ENCODE results near the gene SLC35C1.

Gene SLC35C1

DNA sequence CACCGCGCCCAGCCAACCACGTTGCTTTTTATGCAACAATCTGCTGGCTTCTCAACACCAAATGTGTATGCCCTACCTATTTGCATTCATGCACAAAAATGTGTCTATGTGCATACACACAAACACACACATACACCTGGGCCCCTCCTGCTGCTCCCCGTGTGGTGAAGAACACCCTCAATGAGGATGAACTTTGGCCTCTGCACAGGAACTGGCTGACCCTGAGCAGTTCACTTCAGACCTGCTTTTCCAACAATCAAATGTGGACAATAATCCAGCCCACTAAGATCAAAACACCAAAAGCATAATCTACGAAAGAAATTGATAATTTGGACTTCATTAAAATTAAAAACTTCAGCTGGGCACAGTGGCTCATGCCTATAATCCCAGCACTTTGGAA lies 25.3 kb upstream of the SLC35C1 start:
- DNase-seq (ENCODE audit: low read depth) = no peak
- H3K4me3 ChIP-seq (ENCODE audit: low read depth, low read length) = no peak overlapping the region

DNA sequence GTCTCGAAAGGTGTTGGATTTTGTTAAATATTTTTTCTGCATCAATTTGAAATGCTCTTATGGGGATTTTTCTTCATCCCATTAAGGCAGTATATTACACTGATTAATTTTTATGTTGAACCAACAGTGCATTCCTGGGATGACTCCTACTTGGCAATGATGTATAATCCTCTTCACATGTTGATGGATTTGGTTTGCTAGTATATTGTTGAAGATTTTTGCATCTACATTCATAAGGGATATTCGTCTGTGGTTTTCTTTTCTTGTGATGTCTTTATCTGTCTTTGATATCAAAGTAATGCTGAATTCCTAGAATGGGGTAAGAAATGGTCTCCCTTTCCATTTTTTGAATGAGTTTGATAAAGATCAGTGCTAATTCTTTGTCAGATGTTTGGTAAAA lies 18.7 kb upstream of the SLC35C1 start:
- no peak overlapping the region for H3K4me3 ChIP-seq (ENCODE audit: low read depth, low read length)
- no peak for DNase-seq (ENCODE audit: low read depth)

GRCh38 chr11:45788887-45789286 lies 16.1 kb upstream of the SLC35C1 start:
- no peak for DNase-seq (ENCODE audit: low read depth)
- no peak overlapping the region for H3K4me3 ChIP-seq (ENCODE audit: low read depth, low read length)

DNA sequence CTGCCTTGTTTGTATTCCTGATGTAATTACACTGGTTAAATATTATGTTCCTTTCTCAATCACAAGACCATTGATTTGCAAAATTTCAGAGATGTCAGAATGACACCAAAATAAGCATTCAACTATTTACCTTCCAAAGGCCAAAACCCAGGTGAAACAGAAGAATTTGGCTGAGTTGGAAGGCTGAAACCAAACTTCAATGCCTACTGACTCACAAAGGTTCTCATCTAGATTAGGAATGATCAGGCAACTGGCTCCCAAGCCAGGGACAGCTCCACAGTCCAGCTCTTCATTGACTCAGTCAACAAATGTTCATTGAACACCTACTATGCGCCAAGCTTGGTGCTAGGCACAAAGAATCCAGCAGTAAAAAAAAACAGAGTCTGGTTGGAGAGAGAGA lies 13.4 kb upstream of the SLC35C1 start:
- no peak overlapping the region for H3K4me3 ChIP-seq (ENCODE audit: low read depth, low read length)
- no peak for DNase-seq (ENCODE audit: low read depth)

- no peak overlapping the region for H3K4me3 ChIP-seq (ENCODE audit: low read depth, low read length)
- DNase-seq (ENCODE audit: low read depth) = no peak
Measured at GRCh38 chr11:45794169-45794568, 10.8 kb upstream of the SLC35C1 start.

DNA sequence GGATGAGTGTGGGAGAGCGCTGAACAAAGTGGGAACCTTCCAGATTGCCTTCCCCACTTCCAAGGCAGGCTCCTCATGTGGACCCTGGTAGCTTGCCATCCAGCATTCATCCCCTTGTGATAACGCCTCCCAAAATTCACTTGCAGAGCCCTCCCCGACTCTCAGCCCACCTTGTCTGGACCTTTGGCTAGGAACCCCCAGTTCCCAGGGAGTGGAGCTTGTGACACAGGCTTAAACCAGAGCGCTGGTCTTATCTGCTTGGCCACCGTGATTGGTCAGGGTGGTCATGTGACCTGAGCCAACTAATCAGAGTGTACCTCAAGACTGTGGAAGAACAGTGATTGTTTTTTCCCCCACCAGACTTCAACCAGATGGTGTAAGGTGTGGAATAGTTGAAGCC lies 9.6 kb upstream of the SLC35C1 start:
- H3K4me3 ChIP-seq (ENCODE audit: low read depth, low read length) = no peak overlapping the region
- no peak for DNase-seq (ENCODE audit: low read depth)

GRCh38 chr11:45796461-45796861 lies 8.5 kb upstream of the SLC35C1 start:
- no peak for DNase-seq (ENCODE audit: low read depth)
- no peak overlapping the region for H3K4me3 ChIP-seq (ENCODE audit: low read depth, low read length)

DNA sequence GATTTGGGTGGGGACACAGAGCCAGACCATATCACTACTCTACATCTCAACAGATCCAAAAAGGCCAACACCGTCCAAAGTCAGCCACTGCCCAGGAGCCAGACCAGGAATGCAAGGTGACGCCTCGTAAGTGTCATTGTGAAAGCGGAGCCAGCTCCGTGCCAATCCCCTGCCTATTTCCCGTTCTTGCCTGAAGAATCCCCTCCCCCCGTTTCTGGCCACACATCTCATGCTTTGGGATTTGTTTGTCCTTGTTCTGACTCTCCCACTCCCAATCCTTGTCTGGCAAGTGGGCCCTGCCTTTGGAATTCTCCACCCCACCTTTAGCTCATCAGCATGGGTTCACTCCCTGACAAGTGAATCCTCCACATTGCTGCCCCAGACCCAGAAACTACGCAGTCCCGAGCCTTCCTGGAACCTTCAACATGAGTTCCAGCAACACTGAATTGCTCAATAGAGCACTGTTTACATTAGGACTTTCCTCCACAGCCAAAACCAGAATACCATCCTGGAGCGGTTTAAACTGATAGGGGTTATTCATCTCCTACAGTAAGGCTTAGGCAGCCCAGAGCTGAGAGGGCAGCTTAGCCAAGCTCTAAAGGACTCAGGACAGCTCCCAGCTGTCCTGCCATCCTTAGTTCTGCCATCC lies 6.0 kb upstream of the SLC35C1 start:
- no peak for DNase-seq (ENCODE audit: low read depth)
- H3K4me3 ChIP-seq (ENCODE audit: low read depth, low read length) = no peak overlapping the region

- no peak for DNase-seq (ENCODE audit: low read depth)
- H3K4me3 ChIP-seq (ENCODE audit: low read depth, low read length) = no peak overlapping the region
Measured at GRCh38 chr11:45799562-45799961, 5.4 kb upstream of the SLC35C1 start.

- DNase-seq (ENCODE audit: low read depth) = no peak
- H3K4me3 ChIP-seq (ENCODE audit: low read depth, low read length) = no peak overlapping the region
Measured at GRCh38 chr11:45800261-45800660, 4.7 kb upstream of the SLC35C1 start.

DNA sequence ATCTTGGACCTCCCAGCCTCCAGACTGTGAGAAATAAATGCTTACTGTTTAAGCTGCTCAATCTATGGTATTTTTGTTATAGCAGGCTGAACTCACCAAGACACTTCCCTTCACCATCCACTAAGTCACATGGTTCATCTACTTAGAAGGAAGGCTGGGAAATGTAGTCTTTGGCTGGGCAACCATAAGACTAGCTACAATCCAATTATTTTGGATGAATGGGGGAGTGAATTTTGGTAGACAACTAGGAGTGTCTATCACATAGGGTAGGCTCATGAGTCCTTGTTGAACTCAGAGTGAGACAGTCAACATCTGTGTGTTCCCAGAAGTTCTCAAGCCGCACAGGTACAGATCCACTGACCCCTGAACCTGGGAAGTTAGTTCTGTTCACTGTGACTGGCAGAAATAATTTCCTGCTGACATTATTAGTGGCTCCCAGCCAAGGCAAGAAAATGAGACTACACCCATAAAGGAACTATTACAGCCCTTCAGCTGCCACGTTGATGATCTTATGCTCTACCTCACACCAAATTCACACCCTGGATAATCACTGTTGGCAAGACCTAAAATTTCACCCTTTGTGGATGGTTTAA lies 3.1 kb upstream of the SLC35C1 start:
- no peak for DNase-seq (ENCODE audit: low read depth)
- H3K4me3 ChIP-seq (ENCODE audit: low read depth, low read length) = no peak overlapping the region

GRCh38 chr11:45802531-45803317 lies 2.2 kb upstream of the SLC35C1 start:
- no peak for DNase-seq (ENCODE audit: low read depth)
- H3K4me3 ChIP-seq (ENCODE audit: low read depth, low read length) = no peak overlapping the region

- DNase-seq (ENCODE audit: low read depth) = no peak
- peak overlapping the region; percentile 82 for H3K4me3 ChIP-seq (ENCODE audit: low read depth, low read length)
Measured at GRCh38 chr11:45803971-45804760, 783 bp upstream of the SLC35C1 start.

- peak; percentile 36 for DNase-seq (ENCODE audit: low read depth)
- peak overlapping the region; percentile 82 for H3K4me3 ChIP-seq (ENCODE audit: low read depth, low read length)
Measured at GRCh38 chr11:45805305-45806071, 539 bp downstream of the SLC35C1 start.

DNA sequence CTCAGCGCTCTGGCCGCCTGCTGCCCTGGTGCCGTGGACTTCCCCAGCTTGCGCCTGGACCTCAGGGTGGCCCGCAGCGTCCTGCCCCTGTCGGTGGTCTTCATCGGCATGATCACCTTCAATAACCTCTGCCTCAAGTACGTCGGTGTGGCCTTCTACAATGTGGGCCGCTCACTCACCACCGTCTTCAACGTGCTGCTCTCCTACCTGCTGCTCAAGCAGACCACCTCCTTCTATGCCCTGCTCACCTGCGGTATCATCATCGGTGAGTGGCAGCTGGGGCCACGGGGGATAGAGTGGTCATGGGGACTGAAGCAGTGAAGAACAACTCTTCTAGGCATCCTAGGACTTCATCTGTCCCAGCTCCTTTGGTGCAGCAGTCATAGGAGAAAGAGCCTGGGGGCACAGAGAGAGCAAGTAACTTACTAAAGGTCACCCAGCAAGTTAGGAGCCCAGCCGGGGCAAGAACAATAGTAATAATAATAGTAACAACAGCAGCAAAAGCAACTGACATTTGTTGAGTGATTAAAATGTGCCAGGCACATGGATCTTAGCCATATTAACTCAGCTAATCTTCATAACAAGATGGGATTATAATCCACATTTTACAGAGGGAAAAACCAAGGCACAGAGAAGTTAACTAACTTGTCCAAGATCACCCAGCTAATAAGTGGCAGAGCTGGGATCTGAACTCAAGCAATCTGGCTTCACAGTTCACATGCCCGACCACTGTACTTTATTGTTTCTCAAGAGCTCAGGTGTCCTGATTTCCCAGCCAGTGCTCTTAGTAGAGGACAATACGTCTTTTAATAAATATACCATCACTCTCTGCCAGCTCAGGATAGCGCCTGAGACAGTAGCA lies 1.4 kb downstream of the SLC35C1 start:
- peak overlapping the region; percentile 82 for H3K4me3 ChIP-seq (ENCODE audit: low read depth, low read length)
- no peak for DNase-seq (ENCODE audit: low read depth)

GRCh38 chr11:45806937-45807791 lies 2.2 kb downstream of the SLC35C1 start:
- peak overlapping the region; percentile 82 for H3K4me3 ChIP-seq (ENCODE audit: low read depth, low read length)
- DNase-seq (ENCODE audit: low read depth) = no peak

DNA sequence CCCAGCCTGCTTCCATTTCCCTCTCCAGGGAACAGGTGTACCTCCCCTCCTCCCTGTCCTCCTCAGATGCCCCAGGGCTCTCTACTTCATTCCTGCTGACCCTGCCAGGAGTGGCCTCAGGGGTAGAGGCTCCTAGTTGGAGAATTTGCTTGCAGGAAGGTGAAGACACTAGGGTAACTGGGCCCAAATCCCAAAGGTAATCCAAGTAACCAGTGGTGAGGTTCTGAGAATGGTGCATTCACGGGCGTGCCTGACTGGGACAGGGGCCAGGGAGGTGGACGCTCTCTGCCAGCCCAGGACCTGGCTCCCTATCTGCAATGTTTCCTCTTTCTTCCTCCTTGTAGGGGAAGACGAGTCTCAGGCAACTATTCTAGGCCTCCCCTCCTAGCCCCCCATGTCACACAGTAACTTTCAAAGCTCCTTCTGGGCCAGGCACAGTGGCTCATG lies 2.9 kb downstream of the SLC35C1 start:
- H3K4me3 ChIP-seq (ENCODE audit: low read depth, low read length) = peak overlapping the region; percentile 82
- no peak for DNase-seq (ENCODE audit: low read depth)

Measured in skeletal muscle cell (primary cell).